ENCODE results near the gene HBM. TPM values are rescaled to one million over a fixed set of nuclear protein-coding genes. Genes with fewer than 3 reads are reported as not detected.
"Not testable (repeated sequence)": the region's sequence is repeated elsewhere in the genome, so short reads cannot be mapped to it uniquely, and the experiment has no call there.

Gene HBM, protein sequence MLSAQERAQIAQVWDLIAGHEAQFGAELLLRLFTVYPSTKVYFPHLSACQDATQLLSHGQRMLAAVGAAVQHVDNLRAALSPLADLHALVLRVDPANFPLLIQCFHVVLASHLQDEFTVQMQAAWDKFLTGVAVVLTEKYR
- 10.4 TPM for total RNA-seq

DNA sequence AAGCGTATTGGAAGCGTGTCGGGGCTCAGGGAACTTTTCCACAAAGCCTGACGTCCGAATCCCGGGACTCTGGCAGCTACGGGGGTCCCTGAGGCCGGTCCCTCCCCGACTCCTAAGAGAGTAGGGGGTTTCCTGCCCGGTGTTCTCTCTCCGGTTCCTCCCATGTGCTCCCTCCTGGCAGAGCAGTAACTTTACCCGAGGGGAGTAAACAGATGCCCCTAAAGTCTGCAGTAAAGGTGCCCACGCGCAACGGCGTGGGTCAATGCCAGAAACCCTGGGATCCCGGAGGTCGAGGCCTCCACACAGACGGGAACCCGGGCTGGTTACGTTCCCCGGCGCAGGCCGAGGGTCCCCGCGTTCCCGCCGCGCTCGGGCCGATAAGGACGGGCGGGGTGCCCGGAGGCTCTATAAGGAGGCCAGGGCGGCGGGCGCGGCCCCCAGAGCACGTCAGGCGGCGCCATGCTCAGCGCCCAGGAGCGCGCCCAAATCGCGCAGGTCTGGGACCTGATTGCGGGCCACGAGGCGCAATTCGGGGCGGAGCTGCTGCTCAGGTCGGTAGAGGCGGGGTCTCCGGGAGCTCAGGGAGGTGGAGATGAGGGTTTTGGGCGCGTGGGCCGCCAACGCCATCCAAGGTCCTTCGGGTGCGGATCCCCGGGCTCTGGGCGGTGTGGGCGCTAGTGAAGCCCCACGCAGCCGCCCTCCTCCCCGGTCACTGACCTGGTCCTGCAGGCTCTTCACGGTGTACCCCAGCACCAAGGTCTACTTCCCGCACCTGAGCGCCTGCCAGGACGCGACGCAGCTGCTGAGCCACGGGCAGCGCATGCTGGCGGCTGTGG, at the start of gene HBM:
HBM (plus strand) TSS at position 440 of the 836 bp plus-strand sequence; CDS start at position 460, 20 bp downstream.
- ATAC-seq = no peak
- DNase-seq (ENCODE audit: low spot score) = no peak
- intact Hi-C loops (cut with DNase I) = no loop called here

- no peak for ATAC-seq
- intact Hi-C loops (cut with DNase I) = no loop called here
- DNase-seq (ENCODE audit: low spot score) = no peak
Observed at GRCh38 chr16:116015-116414, 49.8 kb upstream of the HBM start.

DNA sequence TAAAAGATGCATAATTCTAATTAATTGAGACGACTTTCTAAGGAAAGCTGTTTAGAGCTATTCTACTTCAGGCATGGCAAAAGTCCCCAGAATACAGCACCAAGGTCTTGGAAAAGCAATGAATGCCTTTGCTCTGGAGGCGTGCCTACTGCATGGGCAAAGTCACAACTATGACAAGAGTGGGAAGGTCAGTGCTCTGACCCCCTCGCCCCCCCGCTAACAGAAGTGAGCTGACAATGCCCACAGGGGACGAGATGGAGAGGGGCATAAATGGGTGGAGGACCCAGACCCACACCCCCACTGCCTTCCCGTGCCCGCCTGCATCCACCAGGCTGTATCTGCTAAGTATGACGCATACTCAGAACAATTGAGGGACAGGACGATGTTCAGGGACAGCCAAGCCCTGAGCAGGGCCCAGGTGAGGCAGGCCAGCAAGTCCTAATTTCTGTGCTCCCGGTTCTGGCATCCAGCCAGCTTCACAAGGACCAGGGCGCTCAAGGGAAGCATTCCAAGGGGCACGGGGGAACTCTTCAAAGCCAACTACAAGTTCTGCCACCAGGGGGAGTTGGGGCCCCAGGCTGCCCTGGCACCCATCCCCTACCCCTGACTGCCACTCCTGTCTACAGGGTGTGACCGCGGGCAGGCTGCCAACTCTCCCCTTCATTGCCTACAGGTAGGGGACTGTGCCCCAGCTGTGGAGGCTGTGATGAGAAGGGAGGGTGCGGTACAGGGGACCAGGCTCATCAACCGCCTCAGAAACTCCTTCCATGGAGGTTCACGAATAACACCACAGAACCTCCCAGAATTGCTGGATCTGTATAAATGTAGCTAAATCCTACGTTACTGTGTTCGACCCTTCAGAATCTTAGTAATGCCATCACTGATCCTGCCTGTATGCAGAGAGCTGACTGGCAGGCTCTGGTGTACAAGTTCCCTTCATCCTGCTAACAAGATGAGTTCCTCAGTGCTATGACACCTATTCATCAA, 48.1 kb upstream of the HBM start:
- ATAC-seq (peak; percentile 53), DNase-seq (ENCODE audit: low spot score) (no peak)
- intact Hi-C loops (cut with DNase I) = no loop called here

- DNase-seq (ENCODE audit: low spot score) (no peak), ATAC-seq (no peak)
- intact Hi-C loops (cut with DNase I) = no loop called here
Observed at GRCh38 chr16:118857-119256, 46.9 kb upstream of the HBM start.

- ATAC-seq (no peak), DNase-seq (ENCODE audit: low spot score) (no peak)
- intact Hi-C loops (cut with DNase I) = no loop called here
Observed at GRCh38 chr16:119295-119694, 46.5 kb upstream of the HBM start.

- ATAC-seq (no peak), DNase-seq (ENCODE audit: low spot score) (no peak)
- intact Hi-C loops (cut with DNase I) = no loop called here
Observed at GRCh38 chr16:119835-120491, 45.8 kb upstream of the HBM start.

DNA sequence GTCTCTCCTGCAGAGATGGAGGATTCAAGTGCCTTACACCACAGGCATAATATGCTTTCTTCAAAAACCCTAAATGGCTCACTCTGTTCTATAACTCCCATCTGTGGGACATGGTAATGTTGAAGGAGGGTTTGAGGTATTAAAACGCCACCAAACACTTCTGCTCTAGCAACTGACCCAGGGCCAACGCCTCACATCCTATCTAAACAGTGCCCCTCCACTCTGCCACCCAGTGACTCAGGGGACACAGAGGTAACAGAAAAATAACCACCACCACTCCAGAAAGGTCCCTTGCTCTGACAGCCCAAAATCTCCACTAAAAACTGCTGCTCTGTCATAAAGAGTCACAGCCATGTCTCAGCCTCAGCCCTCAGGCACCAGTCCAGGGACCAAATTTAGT, 45.0 kb upstream of the HBM start:
- ATAC-seq (no peak), DNase-seq (ENCODE audit: low spot score) (no peak)
- intact Hi-C loops (cut with DNase I) = no loop called here

DNA sequence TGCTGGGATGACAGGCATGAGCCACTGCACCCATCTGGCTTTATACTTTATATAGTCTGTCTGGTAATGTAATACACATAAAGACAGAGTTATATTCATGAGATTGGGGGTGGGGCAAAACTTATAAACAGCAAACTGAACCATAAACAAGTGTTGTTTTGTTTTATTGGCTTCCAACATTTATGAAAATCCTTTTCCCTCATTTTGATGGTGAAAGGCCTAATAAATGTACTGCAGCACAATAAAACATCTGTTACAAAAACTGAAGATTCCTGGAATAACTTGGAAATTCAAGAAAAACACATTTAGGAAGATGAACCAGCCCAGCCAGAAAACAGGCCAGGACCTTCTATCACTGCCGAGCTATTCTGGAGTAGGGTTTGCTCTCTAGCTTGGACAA, 43.4 kb upstream of the HBM start:
- ATAC-seq (no peak), DNase-seq (ENCODE audit: low spot score) (no peak)
- intact Hi-C loops (cut with DNase I) = no loop called here

GRCh38 chr16:123558-124350, 42.0 kb upstream of the HBM start:
- ATAC-seq; DNase-seq (ENCODE audit: low spot score); intact Hi-C loops (cut with DNase I): not testable (repeated sequence)

- no peak for DNase-seq (ENCODE audit: low spot score)
- intact Hi-C loops (cut with DNase I) = no loop called here
- no peak for ATAC-seq
Observed at GRCh38 chr16:125011-125410, 40.8 kb upstream of the HBM start.

DNA sequence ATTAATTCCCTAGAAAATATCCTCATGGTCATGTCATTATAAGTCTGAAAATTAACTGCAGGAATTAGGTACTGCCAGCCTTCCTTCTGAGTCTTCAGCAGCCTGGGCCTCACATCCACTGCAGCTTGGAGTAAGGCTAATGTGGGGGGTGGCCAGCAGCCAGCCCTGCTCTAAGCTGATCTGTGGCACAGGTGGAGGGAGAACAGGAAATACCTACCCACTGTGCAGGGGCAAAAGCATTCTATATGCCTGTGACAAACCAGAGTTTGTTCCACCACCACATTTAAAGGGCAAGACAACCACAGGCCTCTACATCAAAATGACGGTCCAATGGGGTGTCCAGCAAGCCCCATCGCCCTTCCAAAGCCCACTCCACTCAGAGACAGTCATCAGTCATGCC, 36.7 kb upstream of the HBM start:
- DNase-seq (ENCODE audit: low spot score) (no peak), ATAC-seq (no peak)
- intact Hi-C loops (cut with DNase I) = no loop called here

- intact Hi-C loops (cut with DNase I) = no loop called here
- DNase-seq (ENCODE audit: low spot score) = no peak
- no peak for ATAC-seq
Observed at GRCh38 chr16:130533-131173, 35.1 kb upstream of the HBM start.

DNA sequence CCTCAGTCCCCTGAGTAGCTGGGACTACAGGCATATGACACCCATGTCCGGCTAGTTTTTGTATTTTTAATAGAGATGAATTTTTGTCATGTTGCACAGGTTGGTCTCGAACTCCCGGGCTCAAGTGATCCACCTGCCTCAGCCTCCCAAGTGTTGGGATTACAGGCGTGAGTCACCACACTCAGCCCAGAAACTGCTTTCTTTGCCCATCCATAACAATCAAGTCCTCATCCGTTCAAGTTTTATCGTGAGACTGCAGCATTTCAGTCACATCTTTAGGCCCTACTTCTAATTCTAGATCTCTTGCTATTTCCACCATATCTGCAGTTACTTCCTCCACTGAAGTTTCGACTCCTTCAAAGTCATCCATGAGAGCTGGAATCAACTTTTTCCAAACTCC, 33.7 kb upstream of the HBM start:
- intact Hi-C loops (cut with DNase I) = no loop called here
- no peak for DNase-seq (ENCODE audit: low spot score)
- no peak for ATAC-seq

GRCh38 chr16:133716-134115, 32.1 kb upstream of the HBM start:
- intact Hi-C loops (cut with DNase I) = no loop called here
- ATAC-seq (no peak), DNase-seq (ENCODE audit: low spot score) (no peak)

DNA sequence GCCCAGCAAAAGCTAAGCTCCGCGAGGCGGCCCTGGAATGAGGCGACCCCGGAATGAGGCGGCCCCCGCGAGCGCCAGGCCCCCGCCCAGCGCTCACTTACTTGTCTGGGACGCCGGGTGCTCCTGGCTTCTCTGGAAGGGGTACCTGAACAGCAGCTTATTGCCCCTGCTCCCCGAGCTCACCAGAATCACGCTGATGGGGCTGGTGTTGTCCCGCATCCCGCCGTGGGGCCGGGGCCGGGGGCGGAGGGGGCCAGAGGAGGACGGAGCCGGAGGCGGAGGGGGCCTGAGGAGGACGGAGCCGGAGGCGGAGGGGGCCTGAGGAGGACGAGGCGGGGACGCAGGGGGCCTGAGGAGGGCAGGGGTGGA, 27.7 kb upstream of the HBM start:
- ATAC-seq = peak; percentile 29
- intact Hi-C loops (cut with DNase I) = no loop called here
- DNase-seq (ENCODE audit: low spot score) = peak; percentile 63

DNA sequence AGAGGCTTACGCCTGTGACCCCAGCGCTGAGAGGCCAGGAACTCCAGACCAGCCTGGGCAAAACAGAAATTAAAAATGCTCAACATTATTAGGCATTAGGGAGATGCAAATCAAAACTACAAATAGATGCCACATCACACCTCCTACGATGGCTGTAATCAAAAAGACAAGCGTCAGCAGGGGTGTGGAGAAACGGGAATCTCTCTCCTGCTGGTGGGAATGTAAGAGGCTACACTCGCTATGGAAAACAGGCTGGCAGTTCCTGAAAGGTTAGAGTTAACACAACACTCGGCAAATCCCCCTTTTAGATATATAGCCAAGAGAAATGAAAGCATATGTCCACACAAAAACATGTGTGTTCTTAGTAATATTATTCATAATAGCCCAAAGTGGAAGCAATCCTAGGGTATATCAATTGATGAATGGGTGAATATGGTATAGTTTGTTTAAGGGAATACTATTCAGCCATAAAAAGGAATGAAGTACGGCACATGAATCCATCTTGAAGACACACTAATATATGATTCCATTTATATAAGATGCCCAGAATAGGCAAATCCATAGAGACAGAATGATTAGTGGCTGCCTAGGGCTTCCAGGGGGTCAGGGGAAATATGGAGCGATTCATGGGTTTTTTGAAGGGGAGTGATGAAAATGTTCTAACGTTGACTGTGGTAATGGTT, 25.5 kb upstream of the HBM start:
- intact Hi-C loops (cut with DNase I) = no loop called here
- DNase-seq (ENCODE audit: low spot score) (no peak), ATAC-seq (no peak)

- ATAC-seq = no peak
- no peak for DNase-seq (ENCODE audit: low spot score)
- intact Hi-C loops (cut with DNase I) = no loop called here
Observed at GRCh38 chr16:142405-142967, 23.3 kb upstream of the HBM start.

Measured in sciatic nerve (tissue), 2 donors.